Activated T-helper 1 cell treated with anti-CD3 and anti-CD28 coated beads, Interleukin-12 subunit alpha, Interleukin-12 subunit beta, Interleukin-2, Interleukin-4 antibody, amounts not matched to agents 30 ng/mL and 10 ng/mL and 1 ng/mL, durations not matched to agents 14 hours and 24 hours and 36 hours (primary cell): Measurements from ENCODE around the gene PEAK1. TPM values are rescaled to one million over a fixed set of nuclear protein-coding genes. Genes with fewer than 3 reads are reported as not detected.

Experiments used
- DNase-seq: peaks from one replicate; pipeline ENCODE4 v3.0.0; 2021; ENCODE audit warnings: low spot score
- H3K27ac Mint-ChIP-seq: one replicate; pipeline ENCODE4 v1.8.0; 2021; ENCODE audit warnings: mild to moderate bottlenecking, mixed read lengths
- H3K27me3 Mint-ChIP-seq: one replicate; pipeline ENCODE4 v1.8.0; 2022; ENCODE audit warnings: mild to moderate bottlenecking, moderate library complexity, mixed read lengths; ENCODE audit not compliant: insufficient read depth
- H3K36me3 Mint-ChIP-seq: one replicate; pipeline ENCODE4 v1.8.0; 2021; ENCODE audit warnings: low read depth, mixed read lengths
- H3K4me1 Mint-ChIP-seq: one replicate; pipeline ENCODE4 v1.8.0; 2021; ENCODE audit warnings: low read depth, mixed read lengths
- H3K4me3 Mint-ChIP-seq: one replicate; pipeline ENCODE4 v1.8.0; 2021; ENCODE audit warnings: mild to moderate bottlenecking, moderate library complexity, mixed read lengths
- H3K9me3 Mint-ChIP-seq: one replicate; pipeline ENCODE4 v1.8.0; 2021; ENCODE audit warnings: mixed read lengths
- intact Hi-C: fragments of 100-400 bp; cut with micrococcal nuclease; formaldehyde crosslinking; loops from one replicate; pipeline ENCODE4 v1.15.1; 2024
- total RNA-seq: library from RNA; stranded (reverse); gene quantifications from 2 replicates; pipeline ENCODE4 v1.2.3, GENCODE V29; 2022

Gene PEAK1
- total RNA-seq, 1 donor from 2014 or later = 27.0 TPM

- H3K36me3 Mint-ChIP-seq = peaks cover 8% of the 10 kb centered on the region
These were observed 352.1 kb downstream of the PEAK1 start for GRCh38 chr15:77067691-77068367.

GRCh38 chr15:77066971-77067690 is 352.8 kb downstream of the PEAK1 start:
- H3K27ac Mint-ChIP-seq = no peak overlapping the region
- H3K9me3 Mint-ChIP-seq = no peaks in the 10 kb centered on the region
- H3K27me3 Mint-ChIP-seq = peaks cover 8% of the 10 kb centered on the region
- H3K4me3 Mint-ChIP-seq = no peak overlapping the region
- no peak for DNase-seq
- peaks cover 35% of the 10 kb centered on the region for H3K4me1 Mint-ChIP-seq
- H3K36me3 Mint-ChIP-seq = peaks cover 8% of the 10 kb centered on the region
- intact Hi-C loops = loop anchor here (1.0 to 5.0 kb wide), 2 partner anchors 92 to 735 kb away; no protein-coding TSS in a partner anchor

More at GRCh38 chr15:77067691-77068367, 352.1 kb downstream of the PEAK1 start:
- H3K9me3 Mint-ChIP-seq = no peaks in the 10 kb centered on the region
- H3K4me1 Mint-ChIP-seq = peaks cover 35% of the 10 kb centered on the region
- DNase-seq = no peak
- no peak overlapping the region for H3K27ac Mint-ChIP-seq
- H3K27me3 Mint-ChIP-seq = peaks cover 8% of the 10 kb centered on the region
- intact Hi-C loops = loop anchor here (1.0 to 5.0 kb wide), 2 partner anchors 93 to 736 kb away; no protein-coding TSS in a partner anchor
- H3K4me3 Mint-ChIP-seq = no peak overlapping the region

- no peak overlapping the region for H3K4me3 Mint-ChIP-seq
- no peak for DNase-seq
- H3K9me3 Mint-ChIP-seq = no peaks in the 10 kb centered on the region
- intact Hi-C loops = loop anchor here (5.0 kb wide), 1 partner anchor 732 kb away; no protein-coding TSS in a partner anchor
- peaks cover 8% of the 10 kb centered on the region for H3K36me3 Mint-ChIP-seq
- peaks cover 34% of the 10 kb centered on the region for H3K4me1 Mint-ChIP-seq
- H3K27me3 Mint-ChIP-seq = peaks cover 5% of the 10 kb centered on the region
- H3K27ac Mint-ChIP-seq = no peak overlapping the region
These were observed 355.2 kb downstream of the PEAK1 start for GRCh38 chr15:77064539-77065308.

GRCh38 chr15:77064063-77064462 is 355.8 kb downstream of the PEAK1 start:
- H3K9me3 Mint-ChIP-seq = no peaks in the 10 kb centered on the region
- no peak overlapping the region for H3K4me3 Mint-ChIP-seq
- no peak overlapping the region for H3K27ac Mint-ChIP-seq
- peaks cover 34% of the 10 kb centered on the region for H3K4me1 Mint-ChIP-seq
- peaks cover 5% of the 10 kb centered on the region for H3K36me3 Mint-ChIP-seq
- DNase-seq = no peak
- H3K27me3 Mint-ChIP-seq = peaks cover 2% of the 10 kb centered on the region
- intact Hi-C loops = no loop called here

- H3K27me3 Mint-ChIP-seq = peaks cover 2% of the 10 kb centered on the region
- no peaks in the 10 kb centered on the region for H3K9me3 Mint-ChIP-seq
- H3K4me1 Mint-ChIP-seq = peaks cover 34% of the 10 kb centered on the region
- peaks cover 5% of the 10 kb centered on the region for H3K36me3 Mint-ChIP-seq
- H3K4me3 Mint-ChIP-seq = no peak overlapping the region
- intact Hi-C loops = no loop called here
- no peak overlapping the region for H3K27ac Mint-ChIP-seq
- DNase-seq = no peak
These were observed 356.7 kb downstream of the PEAK1 start for GRCh38 chr15:77063249-77063648.

- Mint-ChIP-seq H3K4me3 (no peak overlapping the region), H3K4me1 (peaks cover 22% of the 10 kb centered on the region), H3K27ac (no peak overlapping the region), H3K9me3 (no peaks in the 10 kb centered on the region), H3K36me3 (peaks cover 4% of the 10 kb centered on the region), H3K27me3 (no peaks in the 10 kb centered on the region)
- DNase-seq = no peak
- intact Hi-C loops = no loop called here
These were observed 359.4 kb downstream of the PEAK1 start for GRCh38 chr15:77060546-77060945.

GRCh38 chr15:77059786-77060361 is 360.0 kb downstream of the PEAK1 start:
- intact Hi-C loops = no loop called here
- Mint-ChIP-seq H3K27me3 (no peaks in the 10 kb centered on the region), H3K4me1 (peaks cover 18% of the 10 kb centered on the region), H3K36me3 (peaks cover 6% of the 10 kb centered on the region), H3K4me3 (no peak overlapping the region), H3K27ac (no peak overlapping the region), H3K9me3 (no peaks in the 10 kb centered on the region)
- DNase-seq = no peak

- Mint-ChIP-seq H3K4me1 (peaks cover 21% of the 10 kb centered on the region), H3K27ac (no peak overlapping the region), H3K27me3 (no peaks in the 10 kb centered on the region), H3K9me3 (no peaks in the 10 kb centered on the region), H3K36me3 (peaks cover 7% of the 10 kb centered on the region), H3K4me3 (no peak overlapping the region)
- intact Hi-C loops = no loop called here
- DNase-seq = no peak
These were observed 361.4 kb downstream of the PEAK1 start for GRCh38 chr15:77058468-77058867.

- Mint-ChIP-seq H3K4me3 (no peak overlapping the region), H3K27me3 (no peaks in the 10 kb centered on the region), H3K27ac (no peak overlapping the region), H3K4me1 (peaks cover 21% of the 10 kb centered on the region), H3K9me3 (no peaks in the 10 kb centered on the region), H3K36me3 (peaks cover 6% of the 10 kb centered on the region)
- no peak for DNase-seq
- intact Hi-C loops = no loop called here
These were observed 362.2 kb downstream of the PEAK1 start for GRCh38 chr15:77057685-77058084.

GRCh38 chr15:77057072-77057471 is 362.8 kb downstream of the PEAK1 start:
- no peak for DNase-seq
- no peak overlapping the region for H3K4me3 Mint-ChIP-seq
- H3K9me3 Mint-ChIP-seq = no peaks in the 10 kb centered on the region
- H3K27ac Mint-ChIP-seq = no peak overlapping the region
- H3K4me1 Mint-ChIP-seq = peaks cover 21% of the 10 kb centered on the region
- peaks cover 11% of the 10 kb centered on the region for H3K36me3 Mint-ChIP-seq
- H3K27me3 Mint-ChIP-seq = no peaks in the 10 kb centered on the region
- intact Hi-C loops = no loop called here

GRCh38 chr15:77053709-77054108 is 366.2 kb downstream of the PEAK1 start:
- no peak overlapping the region for H3K4me3 Mint-ChIP-seq
- no peak overlapping the region for H3K27ac Mint-ChIP-seq
- DNase-seq = no peak
- peaks cover 7% of the 10 kb centered on the region for H3K4me1 Mint-ChIP-seq
- H3K27me3 Mint-ChIP-seq = no peaks in the 10 kb centered on the region
- intact Hi-C loops = no loop called here
- no peaks in the 10 kb centered on the region for H3K9me3 Mint-ChIP-seq
- H3K36me3 Mint-ChIP-seq = peaks cover 21% of the 10 kb centered on the region

- H3K27ac Mint-ChIP-seq = no peak overlapping the region
- H3K4me3 Mint-ChIP-seq = no peak overlapping the region
- H3K36me3 Mint-ChIP-seq = peaks cover 27% of the 10 kb centered on the region
- peaks cover 7% of the 10 kb centered on the region for H3K4me1 Mint-ChIP-seq
- H3K27me3 Mint-ChIP-seq = no peaks in the 10 kb centered on the region
- intact Hi-C loops = no loop called here
- no peak for DNase-seq
- no peaks in the 10 kb centered on the region for H3K9me3 Mint-ChIP-seq
These were observed 367.3 kb downstream of the PEAK1 start for GRCh38 chr15:77052556-77052955.
